IPS-18c (cell line): ENCODE measurements around the gene ANKRD29.
"Not testable (repeated sequence)": the region's sequence is repeated elsewhere in the genome, so short reads cannot be mapped to it uniquely, and the experiment has no call there.

Experiments used
- H3K4me3 ChIP-seq: 2 replicates; pipeline ENCODE4 v1.7.0; 2013; ENCODE audit warnings: low read depth, mild to moderate bottlenecking, low read length, moderate library complexity; ENCODE audit not compliant: insufficient read depth
- H3K9me3 ChIP-seq: one replicate; pipeline ENCODE4 v1.6.1; 2013; ENCODE audit warnings: mild to moderate bottlenecking, low read length, moderate library complexity; ENCODE audit not compliant: control insufficient read depth, insufficient read depth

ANKRD29 gene

DNA sequence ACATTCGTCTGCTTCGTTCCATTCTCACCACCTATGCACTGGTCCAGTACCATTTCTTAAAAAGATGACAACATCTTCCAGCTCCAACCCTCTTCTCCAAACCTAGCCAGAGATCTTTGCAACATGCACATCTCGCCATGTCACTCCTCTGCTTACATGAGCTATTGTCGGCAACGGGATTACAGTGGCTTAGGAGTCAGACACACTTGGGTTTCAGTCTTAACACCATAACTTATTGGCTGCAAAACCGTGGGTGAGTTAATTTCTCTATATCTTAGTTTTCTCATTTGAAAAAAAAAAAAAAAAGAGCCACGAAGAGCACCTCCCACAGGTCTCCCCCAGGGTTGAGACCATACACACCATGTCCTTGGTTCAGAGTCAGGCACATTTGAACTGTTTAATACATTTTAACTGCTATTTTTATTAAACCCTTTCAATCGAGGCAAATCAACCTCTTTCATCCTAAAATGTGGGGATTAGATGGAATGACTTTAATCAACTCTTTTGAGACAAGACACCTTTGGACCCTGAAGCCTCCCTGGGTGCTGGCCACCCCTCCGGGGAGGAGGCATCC, 889 bp downstream of the ANKRD29 start:
- Histone ChIP-seq H3K9me3 (no peaks in the 10 kb centered on the region), H3K4me3 (peak overlapping the region; percentile 51; the same call in 1 of the 2 replicates)

DNA sequence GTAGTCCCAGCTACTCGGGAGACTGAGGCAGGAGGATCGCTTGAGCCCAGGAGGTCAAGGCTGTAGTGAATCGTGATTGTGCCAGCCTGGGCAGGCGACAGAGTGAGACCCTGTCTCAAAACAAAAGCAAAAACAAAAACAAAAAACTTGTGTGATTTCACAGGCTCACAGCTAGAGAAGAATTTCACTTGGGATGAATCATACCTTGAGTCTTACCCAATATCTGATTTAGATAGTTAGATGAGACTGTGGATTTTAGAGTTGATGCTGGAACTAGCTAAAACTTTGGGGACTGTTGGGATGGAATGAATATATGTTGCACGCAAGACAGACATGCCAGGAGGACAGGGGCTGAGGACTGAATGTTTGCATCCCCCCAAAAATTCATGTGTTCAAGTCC, 4.4 kb downstream of the ANKRD29 start:
- H3K4me3 ChIP-seq: no peak overlapping the region
- H3K9me3 ChIP-seq: no peaks in the 10 kb centered on the region

DNA sequence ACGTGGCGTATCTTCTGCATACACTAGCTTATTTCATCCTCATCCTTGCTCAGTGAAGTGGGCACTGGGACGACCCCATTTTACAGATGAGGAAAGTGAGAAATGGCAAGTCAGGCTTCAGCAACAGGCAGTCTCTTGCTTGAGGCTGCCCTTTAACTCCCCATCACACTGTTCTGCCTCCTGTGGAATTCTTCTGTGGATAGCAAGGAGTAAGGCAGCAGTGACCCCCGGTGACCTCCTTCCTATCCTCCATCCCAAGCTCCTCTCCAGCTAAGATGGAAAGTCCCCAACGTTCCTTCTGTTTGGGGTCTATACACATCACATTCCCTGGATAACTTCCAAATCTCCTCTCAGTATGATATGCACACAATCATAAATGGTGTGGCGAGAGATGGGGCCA, 10.5 kb downstream of the ANKRD29 start:
- H3K4me3 ChIP-seq: no peak overlapping the region
- H3K9me3 ChIP-seq: no peaks in the 10 kb centered on the region

DNA sequence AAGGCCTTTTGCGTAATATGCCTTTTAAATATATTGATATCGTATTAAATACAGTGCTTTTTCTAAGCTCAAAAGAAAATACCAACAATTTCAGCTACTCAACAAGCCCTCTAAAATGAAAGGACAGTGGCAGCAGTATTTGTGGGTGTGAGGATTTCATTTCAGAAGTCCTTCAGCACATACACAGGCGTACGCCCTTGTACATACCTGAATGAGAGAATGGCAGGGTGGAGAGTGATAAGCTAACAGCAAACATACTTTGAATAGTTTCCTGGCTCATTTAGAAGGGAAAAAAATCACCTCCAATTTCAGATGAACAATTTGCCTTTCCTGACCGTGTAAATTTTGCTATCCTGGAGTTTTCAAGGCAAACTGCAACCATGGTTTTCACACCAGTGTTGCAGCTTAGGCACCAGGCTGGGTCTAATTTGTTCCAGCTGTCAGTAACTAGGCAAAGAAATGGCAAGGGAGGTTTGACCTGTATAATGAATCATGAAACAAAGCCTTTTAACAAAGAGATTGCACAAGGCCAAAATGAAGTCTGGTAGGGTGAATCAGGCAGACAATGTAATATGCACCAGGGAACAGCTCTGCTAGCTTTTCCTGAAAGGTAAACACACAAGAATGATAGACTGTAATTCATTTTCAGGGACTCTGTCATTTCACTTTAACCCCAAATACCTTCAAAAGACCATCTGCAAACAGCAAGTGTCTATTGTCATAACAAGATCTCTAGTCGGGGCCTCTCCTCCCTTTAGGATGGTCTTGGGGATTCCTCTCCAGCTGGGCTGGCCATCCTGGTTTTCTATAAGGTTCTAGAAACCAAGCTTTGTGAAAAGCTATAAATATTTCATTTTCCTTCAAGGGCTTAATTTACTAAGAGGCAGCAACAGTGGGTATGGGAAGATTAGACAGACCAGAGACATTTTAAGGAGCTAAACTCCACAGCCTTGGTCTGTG, 11.5 kb downstream of the ANKRD29 start:
- H3K4me3 ChIP-seq: no peak overlapping the region
- no peaks in the 10 kb centered on the region for H3K9me3 ChIP-seq

DNA sequence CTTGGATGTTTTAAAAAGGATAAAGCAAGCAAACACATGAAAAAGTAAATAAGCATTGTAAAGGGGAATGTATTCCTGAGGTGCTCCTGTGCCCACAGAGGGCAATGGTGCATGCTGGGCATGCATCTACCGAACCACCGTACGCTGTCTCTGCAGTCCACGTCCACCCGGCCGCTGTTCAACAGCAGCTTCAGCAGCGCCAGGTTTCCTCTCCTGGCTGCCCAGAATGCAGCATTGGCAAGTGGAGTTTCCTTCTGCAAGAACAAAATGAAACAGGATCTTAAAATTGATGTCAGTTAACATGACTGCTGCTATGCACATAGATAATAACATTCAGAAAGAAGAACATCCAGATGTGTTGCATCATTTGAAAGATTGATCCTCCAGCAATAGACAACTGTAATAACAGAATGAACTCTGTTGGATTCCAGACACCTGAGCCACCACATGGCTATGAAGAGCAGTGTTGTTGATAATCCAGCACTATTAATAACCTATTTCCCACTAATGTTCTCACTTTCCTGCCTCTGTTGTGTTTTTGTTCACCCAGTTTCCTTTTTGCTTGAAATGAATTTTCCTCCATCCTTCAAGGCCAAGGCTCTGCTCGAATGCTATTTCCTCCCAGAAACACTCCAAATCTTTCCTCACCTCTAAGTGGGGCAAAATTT, 13.6 kb downstream of the ANKRD29 start:
- Histone ChIP-seq H3K4me3 (no peak overlapping the region), H3K9me3 (peaks cover 2% of the 10 kb centered on the region)

DNA sequence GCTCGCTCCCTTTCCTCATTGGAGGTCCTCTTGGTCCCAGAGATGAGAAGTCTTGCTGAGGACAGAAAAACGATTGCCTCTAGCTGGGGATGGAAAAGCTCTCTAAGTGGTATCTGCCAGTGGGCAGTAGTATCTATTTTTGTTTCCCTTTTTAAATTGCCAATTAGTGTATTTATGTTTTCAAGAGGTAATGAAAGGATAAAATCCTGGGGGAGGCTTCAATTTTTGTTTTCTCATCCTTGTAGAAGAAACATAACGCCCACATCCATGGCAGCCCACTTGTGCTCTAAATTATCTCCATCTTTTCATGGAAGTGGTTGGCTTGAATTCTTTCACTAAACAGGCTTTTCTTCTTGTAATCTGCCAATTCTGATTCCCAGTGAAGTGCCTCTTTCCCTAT, 14.3 kb downstream of the ANKRD29 start:
- Histone ChIP-seq H3K4me3 (no peak overlapping the region), H3K9me3 (peaks cover 2% of the 10 kb centered on the region)

DNA sequence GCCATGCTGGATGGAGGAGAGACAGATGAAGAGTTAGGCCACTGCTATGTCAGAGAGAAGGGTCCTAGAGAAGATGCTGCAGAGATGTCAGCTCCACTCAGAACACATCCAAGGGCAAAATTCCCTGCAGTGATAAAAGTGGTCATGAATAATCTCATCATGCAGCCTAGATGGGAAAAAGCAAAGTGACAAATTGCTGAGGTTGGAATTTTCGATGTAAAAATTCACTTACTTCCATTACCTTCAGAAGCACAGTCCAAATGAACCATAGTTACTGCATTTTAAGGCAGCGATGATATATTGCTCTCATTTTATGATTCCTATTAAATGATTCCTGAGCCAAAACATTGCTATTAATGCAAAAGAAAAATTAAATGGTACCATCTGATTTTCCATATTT, 16.4 kb downstream of the ANKRD29 start:
- peaks cover 9% of the 10 kb centered on the region for H3K9me3 ChIP-seq

DNA sequence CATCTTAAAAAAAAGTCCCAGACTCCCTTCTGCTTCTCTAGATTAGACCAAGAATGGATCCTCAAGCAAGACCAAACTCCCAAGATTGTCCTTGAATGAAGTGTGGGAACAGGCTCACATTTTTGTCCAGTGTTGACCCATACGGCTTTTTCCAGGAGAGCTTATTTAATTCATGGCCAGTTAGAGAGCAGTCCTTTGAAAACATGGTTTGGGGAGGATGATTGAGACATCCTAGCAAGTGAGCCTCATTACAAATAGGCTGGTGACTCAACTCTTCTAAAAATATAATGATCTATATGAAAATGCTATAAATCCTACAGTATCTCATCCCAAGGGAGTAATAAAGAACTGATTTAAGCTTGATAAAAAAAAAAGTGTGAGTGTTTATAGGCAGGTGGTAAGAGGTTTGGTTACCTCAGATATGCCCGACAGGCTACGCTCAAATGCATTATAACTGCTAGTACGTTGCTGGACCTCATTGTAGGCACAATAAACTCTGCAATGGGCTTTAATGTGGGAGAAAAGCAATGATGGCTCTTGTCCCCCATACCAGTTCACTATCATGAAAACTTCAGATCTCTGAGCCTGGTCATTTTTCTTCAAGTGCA, 17.0 kb downstream of the ANKRD29 start:
- Histone ChIP-seq H3K9me3 (peaks cover 9% of the 10 kb centered on the region), H3K4me3 (no peak overlapping the region)

More for the DNA sequence above, 16.4 kb downstream of the ANKRD29 start:
- no peak overlapping the region for H3K4me3 ChIP-seq

DNA sequence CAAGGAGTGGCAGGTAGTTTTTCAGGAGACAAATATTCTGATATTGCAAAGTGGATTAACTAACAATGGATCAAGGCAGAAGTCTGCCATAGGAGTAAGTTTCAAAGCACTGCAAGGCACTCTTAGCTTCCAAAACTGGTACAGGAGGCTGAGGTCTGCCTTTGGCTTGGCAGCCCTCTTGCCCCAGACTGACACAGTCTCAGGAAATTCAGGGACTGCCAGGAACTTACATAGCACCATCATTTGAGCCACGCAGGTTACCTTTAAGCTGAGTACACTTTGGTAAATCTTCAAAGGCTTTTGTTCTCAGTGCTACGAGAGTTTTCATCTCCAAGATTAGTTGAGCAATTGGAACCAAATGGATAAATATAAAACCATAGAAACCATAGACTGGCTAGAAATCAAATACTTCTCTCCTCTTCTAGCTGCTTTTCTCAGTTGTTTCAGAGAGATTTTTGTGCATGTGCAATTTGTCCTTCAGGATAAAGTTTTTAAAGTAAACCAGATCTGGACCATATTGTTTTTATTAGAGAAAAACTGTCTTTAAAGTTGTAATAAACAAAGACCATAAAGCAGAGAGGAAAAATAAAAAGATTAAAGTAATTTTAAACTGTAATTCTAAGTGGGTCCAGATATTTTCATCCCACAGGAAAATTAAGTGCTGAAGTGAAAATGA, 18.8 kb downstream of the ANKRD29 start:
- Histone ChIP-seq H3K9me3 (peaks cover 9% of the 10 kb centered on the region), H3K4me3 (no peak overlapping the region)

DNA sequence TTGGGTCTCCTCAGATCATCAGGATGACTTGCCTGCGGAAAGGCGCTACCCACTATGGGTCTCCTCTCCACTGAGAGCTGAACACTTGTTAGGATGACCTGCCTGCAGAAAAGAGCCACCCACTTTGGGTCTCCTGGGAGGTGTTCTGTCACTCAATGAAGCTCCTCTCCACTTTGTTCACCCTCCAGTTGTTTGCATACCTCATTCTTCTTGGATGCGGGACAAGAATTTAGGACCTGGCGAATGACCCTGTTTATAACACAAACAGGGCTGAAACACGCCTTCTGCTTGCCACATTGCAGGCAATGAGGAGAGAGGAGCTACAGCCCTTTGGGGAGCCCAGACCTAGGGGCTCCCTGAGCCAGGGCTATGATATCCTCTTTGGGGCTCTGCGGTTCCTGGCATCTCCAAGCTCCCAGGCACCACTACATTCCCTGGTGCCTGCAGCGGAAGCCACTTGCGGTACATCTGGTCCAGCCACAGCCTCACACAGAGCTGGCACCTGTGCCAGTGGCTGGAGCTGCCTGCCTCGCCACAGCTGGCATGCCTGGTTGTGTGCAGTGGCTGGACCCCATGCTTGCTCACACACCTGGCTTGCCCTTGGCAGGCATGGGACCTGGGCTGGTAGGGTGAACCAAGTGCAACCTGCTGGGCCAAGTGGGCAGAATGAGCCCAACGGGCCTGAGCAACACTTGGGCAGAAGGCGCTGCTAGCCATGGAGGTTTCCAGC, 20.6 kb downstream of the ANKRD29 start:
- Histone ChIP-seq H3K9me3 (peaks cover 9% of the 10 kb centered on the region), H3K4me3 (no peak overlapping the region)

DNA sequence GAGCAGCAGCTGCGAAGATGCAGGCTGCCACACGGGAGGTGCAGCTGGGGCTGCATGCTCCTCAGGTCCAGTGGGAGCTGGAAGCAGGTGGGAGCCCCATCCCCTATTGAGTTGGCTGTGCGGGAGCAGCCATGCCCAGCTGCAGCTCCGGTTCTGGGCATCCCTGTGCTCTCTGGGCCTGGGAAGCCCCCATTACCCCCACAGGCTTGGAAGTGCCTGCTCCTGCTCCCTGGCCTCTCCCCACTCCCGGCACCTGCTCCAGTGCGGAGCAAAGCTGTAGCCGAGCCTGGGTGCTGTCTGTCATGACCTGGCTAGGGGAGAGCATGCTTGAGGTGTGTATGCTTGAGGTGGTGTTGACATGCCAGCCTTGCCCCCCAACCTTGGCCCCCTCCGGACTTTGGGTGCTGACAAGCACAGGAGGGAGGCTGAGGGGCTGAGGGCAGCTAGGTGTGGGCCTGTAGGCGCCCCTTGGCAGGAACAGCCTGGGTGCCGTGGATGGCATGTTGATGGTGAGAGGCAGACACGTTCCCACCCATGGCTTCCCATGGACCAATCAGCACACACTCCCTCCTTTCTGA, 21.5 kb downstream of the ANKRD29 start:
- Histone ChIP-seq H3K4me3 (no peak overlapping the region), H3K9me3 (peaks cover 9% of the 10 kb centered on the region)

DNA sequence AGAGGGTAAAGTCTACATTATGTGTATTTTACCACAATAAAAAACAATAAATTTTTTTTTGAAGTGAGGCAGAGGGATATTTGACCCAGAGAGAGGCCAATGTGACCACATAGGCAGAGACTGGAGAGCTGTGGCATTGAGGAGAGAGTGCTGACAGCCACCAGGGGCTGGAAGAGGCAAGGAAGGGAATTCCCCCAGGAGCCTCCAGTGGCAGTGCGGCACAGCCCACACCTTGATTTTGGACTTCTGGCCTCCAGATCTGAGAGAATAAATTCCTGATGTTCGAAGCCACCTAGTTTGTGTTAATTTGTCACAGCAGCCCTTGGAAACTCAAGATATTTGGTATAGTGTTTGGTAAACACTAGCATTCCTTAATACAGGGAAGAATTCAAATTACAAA, 22.7 kb downstream of the ANKRD29 start:
- H3K9me3 ChIP-seq: peaks cover 7% of the 10 kb centered on the region
- H3K4me3 ChIP-seq: no peak overlapping the region

DNA sequence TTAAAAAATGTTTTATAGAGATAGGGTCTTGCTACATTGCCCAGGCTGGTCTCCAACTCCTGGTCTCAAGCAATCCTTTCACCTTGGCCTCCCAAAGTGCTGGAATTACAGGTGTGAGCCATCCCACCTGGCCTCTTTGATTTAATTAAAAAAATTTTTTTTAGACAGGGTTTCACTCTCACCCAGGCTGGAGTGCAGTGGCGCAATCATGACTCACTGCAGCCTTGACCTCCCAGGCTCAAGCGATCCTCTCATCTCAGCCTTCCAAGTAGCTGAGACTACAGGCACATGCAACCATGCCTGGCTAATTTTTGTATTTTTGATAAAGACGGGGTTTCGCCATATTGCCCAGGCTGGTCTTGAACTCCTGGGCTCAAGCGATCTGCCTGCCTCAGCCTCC, 26.3 kb downstream of the ANKRD29 start:
- not testable (repeated sequence) for H3K9me3 ChIP-seq, H3K4me3 ChIP-seq

DNA sequence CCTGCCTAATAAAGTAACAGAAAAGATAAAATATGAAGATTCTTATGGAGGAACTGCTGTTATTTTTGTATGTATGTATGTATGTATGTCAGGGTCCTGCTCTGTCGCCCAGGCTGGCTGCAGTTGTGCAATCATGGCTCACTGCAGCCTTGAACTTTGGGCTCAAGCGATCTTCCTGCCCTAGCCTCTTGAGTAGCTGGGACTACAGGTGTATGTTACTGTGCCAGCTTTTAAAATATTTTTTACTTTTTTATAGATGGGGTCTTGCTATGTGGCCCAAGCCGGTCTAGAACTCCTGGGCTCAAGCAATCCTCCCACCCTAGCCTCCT, 26.7 kb downstream of the ANKRD29 start:
- Histone ChIP-seq H3K9me3 (no peaks in the 10 kb centered on the region), H3K4me3 (no peak overlapping the region)

DNA sequence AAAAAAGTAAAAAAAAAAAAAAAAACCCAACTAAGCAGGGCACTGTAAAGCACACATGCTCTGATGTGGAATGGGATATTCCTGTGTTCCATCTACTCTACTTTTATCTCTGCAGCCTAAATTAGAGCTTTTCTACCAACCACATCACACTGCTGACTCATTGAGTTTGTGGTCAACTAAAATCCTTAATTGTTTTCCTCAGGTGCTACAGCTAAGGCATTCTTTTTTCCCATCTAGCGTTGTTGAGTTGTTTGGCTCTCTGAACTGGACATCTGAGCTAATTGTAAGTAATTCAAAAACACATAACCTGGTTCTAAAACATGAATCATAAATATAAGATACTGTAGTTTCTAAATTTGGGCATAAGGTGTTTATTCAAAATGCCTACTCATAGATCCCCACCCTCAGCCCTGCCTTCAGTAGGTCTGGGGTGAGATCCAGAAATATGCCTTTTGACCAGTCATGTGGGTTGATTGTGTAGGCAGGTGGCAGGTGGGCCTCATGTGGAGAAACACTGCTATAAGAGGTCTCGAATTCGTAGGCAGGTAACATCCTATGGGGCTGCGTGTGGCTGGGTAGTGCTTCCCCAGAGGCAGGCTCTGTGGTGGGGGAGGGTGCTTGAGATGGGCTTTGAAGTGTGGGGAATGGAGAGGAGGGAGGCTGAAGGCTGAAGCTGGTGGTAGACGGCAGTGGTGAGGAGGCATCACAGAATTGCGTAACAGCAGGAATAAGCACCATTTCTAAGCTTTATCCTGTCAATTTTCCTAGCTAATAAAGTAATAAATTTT, 27.2 kb downstream of the ANKRD29 start:
- H3K9me3 ChIP-seq: no peaks in the 10 kb centered on the region

DNA sequence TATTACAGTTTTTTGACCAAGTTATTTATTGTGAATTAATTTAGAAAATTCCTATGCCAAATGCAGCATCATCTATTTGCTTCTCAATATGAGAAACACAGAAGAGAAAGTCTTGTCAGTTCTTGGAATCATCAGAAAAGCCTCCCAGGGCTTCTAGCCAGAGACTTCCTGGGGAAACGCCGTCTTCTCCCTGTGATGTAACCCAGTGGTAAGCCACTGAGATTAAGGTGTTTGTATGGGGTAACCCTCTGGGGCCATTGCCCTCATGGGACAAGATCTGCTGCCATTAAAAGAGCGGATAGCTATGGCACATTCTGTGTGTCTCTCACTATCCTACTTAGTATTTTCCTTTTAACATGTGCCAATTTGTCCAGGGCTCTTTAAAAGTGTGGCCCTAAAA, 28.0 kb downstream of the ANKRD29 start:
- H3K9me3 ChIP-seq: no peaks in the 10 kb centered on the region
- H3K4me3 ChIP-seq: no peak overlapping the region

More for the DNA sequence above, 27.2 kb downstream of the ANKRD29 start:
- no peak overlapping the region for H3K4me3 ChIP-seq
